SHP77 treated with DMSO at 0.1 percent for 48 hours (cell line): ENCODE data around the gene ATP1A4.

Source experiments
- DNase-seq: peaks from one replicate; lab custom pipeline; 2025; lab: John Stamatoyannopoulos, UW

The ATP1A4 gene

GRCh38 chr1:160177231-160177630, 25.8 kb downstream of the ATP1A4 start:
- DNase-seq = no peak

- DNase-seq = no peak
Observed at GRCh38 chr1:160177667-160178066, 26.3 kb downstream of the ATP1A4 start.

DNA sequence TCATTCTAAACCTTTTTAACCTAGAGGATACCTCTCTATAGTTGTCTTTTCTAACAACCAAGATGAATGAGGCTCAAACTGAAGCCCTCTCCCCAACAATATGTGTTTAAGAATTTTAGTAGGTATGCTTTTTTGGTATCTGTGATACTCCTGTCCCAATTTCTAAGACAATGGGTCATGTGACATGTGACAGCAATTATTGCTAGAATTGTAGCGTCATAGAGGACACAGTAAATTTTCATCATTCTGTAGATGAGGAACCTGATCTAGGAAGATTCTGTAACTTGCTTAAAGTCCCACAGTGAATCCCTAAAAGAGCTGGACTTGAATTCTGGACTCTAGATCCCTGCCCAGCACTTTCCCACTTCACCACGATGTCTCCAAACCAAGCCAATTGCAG, 27.3 kb downstream of the ATP1A4 start:
- no peak for DNase-seq

- DNase-seq = no peak
Observed at GRCh38 chr1:160179336-160179735, 27.9 kb downstream of the ATP1A4 start.

GRCh38 chr1:160186246-160186645, 34.8 kb downstream of the ATP1A4 start:
- no peak for DNase-seq

- DNase-seq = no peak
Observed at GRCh38 chr1:160186729-160187128, 35.3 kb downstream of the ATP1A4 start.

DNA sequence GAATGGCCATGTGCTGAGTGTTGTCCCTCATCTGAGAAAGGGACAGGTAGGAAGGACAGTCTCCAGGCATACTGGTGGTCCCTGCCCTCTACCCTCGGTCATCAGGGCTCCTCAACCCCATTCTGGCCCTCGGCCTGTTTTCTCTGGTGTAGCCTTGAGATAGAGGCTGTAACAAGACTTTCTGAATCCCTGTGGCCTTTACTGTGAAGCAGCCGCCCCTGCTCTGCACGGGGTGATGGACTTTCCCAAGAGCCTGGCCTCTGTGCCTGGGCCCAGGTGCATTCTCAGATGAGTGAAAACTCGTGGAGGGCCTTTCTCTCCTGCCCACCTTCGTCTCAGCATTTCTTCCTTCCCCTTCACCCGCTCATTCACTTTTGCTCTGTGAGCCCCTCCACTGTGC, 36.0 kb downstream of the ATP1A4 start:
- DNase-seq = no peak

DNA sequence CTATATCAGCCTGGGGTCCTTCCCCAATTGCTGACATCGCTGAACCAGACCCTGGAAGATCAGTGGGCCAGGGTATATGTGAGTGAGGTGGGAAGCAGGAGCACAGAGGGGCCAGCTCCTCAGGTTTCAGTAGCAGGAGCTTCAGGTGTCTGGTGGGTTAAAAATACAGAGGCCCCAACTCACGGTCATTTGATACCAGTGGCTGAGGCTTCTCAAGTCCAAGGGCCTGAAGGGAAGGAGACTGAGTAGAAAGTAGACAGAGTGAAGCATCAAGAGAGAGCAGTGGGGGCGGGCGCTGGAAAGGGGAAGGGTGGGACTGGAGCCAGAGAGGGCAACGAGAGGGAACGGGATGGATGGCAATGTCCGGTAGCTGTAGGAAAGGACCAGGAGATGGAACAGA, 36.9 kb downstream of the ATP1A4 start:
- DNase-seq = no peak

GRCh38 chr1:160189649-160190625, 38.5 kb downstream of the ATP1A4 start, which contains the start of gene CASQ1:
Gene CASQ1 (plus strand): TSS chr1:160190575. CDS start chr1:160190752, 177 bp downstream.
- DNase-seq = no peak

- DNase-seq = no peak
Observed at GRCh38 chr1:160191756-160192155, 40.4 kb downstream of the ATP1A4 start.

- no peak for DNase-seq
Observed at GRCh38 chr1:160192234-160192633, 40.8 kb downstream of the ATP1A4 start.

DNA sequence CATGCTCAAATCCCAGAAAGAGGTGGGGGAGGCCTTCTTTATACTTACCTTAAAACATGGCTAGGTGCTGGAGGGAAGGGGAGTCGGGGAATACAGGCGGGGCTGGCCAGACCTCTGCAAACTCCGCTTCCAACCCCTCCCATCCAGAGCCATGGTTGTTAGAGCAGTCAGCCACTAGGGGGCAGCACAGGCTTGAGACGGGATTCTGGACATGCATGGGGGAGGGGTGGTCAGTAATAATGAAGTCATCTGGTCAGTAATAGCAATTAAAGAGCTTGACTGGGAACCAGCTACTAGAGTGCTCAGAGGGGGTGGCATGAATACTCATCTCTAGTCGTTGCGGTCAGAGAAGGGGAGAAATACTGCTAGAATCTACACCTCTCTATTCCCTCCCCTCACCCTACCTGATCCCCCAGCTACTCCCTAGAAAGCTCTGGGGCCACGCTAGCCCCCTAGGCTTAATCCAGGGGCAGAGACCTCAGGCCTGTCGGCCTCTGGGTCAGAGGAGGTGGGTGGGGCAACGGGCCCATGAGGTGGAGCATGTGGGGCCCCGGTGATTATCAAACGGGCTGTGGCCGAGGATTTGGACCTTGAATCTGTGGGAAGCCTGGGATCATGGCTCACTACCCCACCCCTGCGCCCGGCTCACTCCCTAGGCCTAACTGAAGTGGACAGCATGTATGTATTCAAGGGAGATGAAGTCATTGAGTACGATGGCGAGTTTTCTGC, 41.9 kb downstream of the ATP1A4 start:
- DNase-seq = peak; percentile 45

DNA sequence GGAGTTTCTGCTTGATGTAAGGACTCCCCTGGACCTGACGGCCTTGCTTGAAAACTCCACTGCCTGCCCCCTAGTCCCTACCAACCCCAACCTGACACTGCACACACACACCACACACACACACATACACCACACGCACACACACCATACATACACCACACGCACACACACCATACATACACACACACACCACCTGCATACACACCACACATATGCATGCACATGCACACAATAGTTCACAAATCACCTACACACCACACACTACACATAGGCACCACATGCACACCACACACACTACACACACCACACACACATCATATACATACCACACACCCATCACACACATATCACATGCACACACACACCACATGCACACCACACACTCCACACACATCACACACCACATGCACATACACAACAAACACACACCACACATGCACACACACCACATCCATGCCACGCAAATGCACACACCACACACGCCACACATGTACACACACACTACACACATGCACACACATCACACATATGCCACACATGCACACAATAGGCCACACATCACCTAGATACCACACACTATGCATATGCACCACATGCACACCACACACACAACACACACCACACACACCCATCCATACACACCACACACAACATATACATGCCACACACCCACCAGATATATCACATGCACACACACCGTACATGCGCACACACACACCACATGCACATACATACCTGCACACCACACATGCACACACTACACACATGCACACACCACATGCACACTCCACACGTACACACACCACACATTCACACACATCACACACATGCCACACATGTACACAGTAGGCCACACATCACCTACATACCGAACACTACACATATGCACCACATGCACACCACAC, 42.7 kb downstream of the ATP1A4 start:
- DNase-seq = no peak

GRCh38 chr1:160194737-160195059, 43.3 kb downstream of the ATP1A4 start:
- DNase-seq = no peak

- no peak for DNase-seq
Observed at GRCh38 chr1:160196143-160196542, 44.7 kb downstream of the ATP1A4 start.

DNA sequence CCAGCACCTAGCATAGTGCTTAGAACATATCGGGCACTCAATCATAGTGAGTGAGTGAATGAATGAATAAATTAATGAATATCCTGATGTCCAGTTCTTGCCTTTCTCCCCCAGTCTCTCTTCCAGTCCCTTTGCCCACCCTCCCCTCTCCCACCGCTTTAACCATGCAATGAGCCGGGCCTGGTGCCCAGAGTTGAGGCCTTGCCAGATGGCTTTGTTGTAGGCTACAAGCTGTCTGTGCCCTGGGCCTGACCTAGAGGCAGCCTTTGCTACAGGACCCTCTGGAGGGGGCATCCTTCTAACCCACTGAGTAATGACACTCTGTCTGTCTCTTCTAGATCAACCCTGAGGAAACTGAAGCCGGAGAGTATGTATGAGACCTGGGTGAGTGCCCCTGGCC, 45.8 kb downstream of the ATP1A4 start:
- DNase-seq = no peak

DNA sequence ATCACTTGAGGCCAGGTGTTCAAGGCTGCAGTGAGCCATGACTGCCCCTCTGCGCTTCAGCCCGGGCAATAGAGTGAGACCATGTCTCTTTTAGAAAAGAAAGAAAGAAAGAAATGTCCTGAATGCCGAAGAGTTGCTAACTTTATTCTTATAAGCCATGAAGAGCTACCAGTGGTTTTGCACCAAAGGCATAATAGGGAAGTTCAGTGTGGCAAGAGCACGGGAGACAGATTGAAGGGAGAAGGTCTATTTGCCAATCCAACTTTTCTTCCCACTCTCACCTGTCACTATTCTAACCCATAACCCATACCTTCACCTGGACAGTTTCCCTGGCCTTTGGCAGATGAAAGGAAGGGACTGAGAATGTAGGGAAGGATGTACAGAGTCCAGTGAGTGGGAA, 49.4 kb downstream of the ATP1A4 start:
- DNase-seq = no peak

DNA sequence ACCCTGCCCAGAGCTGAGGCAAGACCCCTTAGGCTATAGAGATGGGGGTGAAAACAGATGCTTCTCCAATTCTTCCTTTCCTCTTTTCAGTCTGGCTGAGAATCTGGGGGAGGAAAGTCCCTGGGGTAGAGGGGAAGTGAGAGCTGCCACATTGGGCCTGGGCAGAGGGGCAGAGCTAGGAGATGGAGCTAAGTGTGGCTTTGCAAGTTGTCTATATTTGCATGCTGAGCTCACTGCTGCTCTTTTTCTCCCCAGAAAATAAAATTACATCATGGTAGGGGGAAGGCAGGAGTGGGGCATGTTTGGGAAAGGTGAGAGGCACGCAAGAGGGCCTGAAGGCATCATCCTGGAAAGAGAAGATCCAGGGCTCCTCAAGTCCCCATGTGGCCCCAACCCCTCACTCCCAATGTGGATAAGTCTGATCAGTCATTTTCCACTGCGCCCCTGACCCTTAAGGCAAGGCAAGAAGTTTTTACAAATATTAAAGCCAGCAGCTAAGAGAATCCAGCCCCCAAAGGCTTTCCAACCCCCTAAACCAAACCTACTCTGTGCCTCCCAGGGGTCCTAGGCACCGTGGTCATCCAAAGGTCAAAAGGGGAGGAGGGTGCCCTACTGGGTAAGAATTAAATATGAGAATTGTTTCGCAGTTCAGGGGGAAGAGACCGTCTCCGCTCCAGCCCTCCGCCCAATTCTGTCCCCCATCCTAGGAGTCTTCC, 53.3 kb downstream of the ATP1A4 start:
- DNase-seq = no peak

DNA sequence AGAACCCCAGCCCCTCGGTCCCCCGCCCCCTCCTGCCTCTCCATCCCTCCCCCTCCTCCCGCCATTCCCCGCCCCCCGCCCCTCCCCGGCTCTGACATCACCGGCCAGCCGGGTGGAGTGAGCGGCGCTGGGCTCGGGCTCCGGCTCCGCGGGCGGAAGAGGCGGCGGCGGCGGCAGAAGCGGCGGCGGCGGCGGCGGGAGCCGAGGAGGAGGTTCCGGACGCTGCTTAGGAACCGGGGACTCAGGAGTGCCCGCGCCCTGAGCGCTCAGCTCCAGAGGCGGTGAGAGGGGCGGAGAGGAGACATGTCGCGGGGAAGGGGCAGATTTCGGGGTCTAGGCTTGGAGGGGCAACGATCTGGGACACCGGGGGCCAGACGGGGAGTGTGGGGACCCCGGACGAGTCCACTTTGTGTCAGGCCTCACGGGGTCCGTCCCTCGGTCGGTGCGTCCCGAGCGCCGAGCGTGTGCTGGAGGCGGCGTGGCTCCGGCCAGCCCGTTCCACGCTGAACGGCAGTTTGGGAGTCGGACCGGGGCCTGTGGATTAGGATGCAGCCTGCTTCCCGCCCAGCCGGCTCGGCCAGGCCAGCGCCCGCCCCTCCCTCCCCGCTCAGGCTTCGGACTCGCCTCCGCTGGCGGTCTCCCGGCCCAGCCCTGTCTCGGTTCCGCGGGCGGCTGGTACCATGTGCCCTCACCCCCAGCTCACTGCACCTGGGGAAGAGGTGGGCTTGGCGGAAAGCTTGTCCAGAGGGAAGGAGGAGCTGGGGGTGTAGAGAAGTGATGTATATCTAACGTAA, 54.0 kb downstream of the ATP1A4 start, which contains the start of gene PEA15:
Gene PEA15, plus strand, starts transcription at position 143 of the 794 bp plus-strand sequence. CDS start 6,161 bp downstream, outside the sequence.
- no peak for DNase-seq

- no peak for DNase-seq
Observed at GRCh38 chr1:160206036-160206389, 54.6 kb downstream of the ATP1A4 start.
